Fibroblast of pulmonary artery (primary cell): ENCODE measurements around the gene PDE1C.

Experiments used
- DNase-seq: peaks from one replicate; pipeline ENCODE4 v3.0.0-alpha.2; 2010; ENCODE audit warnings: low read depth
- H3K4me3 ChIP-seq: replicated peaks from 2 replicates; pipeline ENCODE4 v1.5.1; 2011; ENCODE audit warnings: low read depth, mild to moderate bottlenecking, control low read depth, low read length, moderate library complexity
- CTCF ChIP-seq: IDR thresholded peaks from 2 replicates; pipeline ENCODE4 v1.5.1; 2011; ENCODE audit warnings: mild to moderate bottlenecking, control low read depth, low read length, inconsistent platforms; ENCODE audit errors: missing control alignments

PDE1C gene

GRCh38 chr7:31896925-31897324 is 173.3 kb downstream of the PDE1C start:
- no peak for TF ChIP-seq CTCF
- no peak overlapping the region for H3K4me3 ChIP-seq
- DNase-seq = no peak

- no peak for DNase-seq
- H3K4me3 ChIP-seq = no peak overlapping the region
- no peak for TF ChIP-seq CTCF
These were observed 175.9 kb downstream of the PDE1C start for GRCh38 chr7:31894308-31894707.

GRCh38 chr7:31893365-31893764 is 176.8 kb downstream of the PDE1C start:
- TF ChIP-seq CTCF = no peak
- DNase-seq = no peak
- H3K4me3 ChIP-seq = no peak overlapping the region

- no peak overlapping the region for H3K4me3 ChIP-seq
- no peak for TF ChIP-seq CTCF
- DNase-seq = no peak
These were observed 177.9 kb downstream of the PDE1C start for GRCh38 chr7:31892099-31892829.

- peak; percentile 6 for DNase-seq
- no peak overlapping the region for H3K4me3 ChIP-seq
- TF ChIP-seq CTCF = no peak
These were observed 179.4 kb downstream of the PDE1C start for GRCh38 chr7:31890766-31891165.

GRCh38 chr7:31890198-31890597 is 180.0 kb downstream of the PDE1C start:
- DNase-seq = no peak
- H3K4me3 ChIP-seq = no peak overlapping the region

More at GRCh38 chr7:31890198-31890597, 180.0 kb downstream of the PDE1C start:
- TF ChIP-seq CTCF = no peak
